ENCODE data around the gene POLRMT. TPM values are rescaled to one million over a fixed set of nuclear protein-coding genes. Genes with fewer than 3 reads are reported as not detected.

POLRMT gene
- total and polyA plus RNA-seq, 11 donors: 32.0 to 78.0 (median 41.5) TPM

DNA sequence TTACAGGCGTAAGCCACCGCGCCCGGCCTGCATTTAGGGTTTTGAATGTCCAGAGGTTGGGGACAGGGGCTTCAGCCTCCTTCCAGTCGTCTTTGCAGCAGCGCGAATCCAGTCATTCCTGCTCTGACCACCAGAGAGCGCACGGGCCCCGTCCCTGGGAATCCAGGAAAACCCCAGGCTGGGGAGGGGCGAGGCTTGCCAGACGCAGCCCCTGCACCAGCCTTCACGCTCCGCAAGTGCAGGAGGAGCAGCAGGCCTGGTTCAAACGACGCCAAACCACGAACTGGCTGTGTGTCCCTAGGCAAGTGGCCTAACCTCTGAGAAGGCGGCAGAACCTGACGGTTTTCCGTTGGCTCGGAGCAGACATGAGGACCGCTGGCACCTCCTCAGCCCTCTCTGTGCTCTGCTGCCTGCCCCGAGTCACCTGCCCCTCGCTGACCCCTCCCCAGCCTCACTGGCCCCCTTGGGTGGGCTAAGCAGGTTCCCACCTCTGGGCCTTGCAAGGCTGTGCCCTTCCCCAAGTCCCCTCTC, 31.6 kb upstream of the POLRMT start:
- Histone ChIP-seq H3K4me1 (peaks cover 11 to 50% (median 38%) of the 10 kb centered on the region in 12 donors), H3K4me3 (peak overlapping the region in 9 of 12 donors; percentile 17 to 44 (median 28)), H3K9me3 (peaks cover 0 to 6% (median 0%) of the 10 kb centered on the region in 12 donors), H3K36me3 (no peaks in the 10 kb centered on the region), H3K27me3 (no peaks in the 10 kb centered on the region), H3K27ac (peak overlapping the region in 2 of 12 donors; percentile 6 to 35)
- peak in 1 of 2 donors; percentile 29 for TF ChIP-seq POLR2A (IDR thresholded peaks at IDR 0.05)
- TF ChIP-seq, protein P1, sequence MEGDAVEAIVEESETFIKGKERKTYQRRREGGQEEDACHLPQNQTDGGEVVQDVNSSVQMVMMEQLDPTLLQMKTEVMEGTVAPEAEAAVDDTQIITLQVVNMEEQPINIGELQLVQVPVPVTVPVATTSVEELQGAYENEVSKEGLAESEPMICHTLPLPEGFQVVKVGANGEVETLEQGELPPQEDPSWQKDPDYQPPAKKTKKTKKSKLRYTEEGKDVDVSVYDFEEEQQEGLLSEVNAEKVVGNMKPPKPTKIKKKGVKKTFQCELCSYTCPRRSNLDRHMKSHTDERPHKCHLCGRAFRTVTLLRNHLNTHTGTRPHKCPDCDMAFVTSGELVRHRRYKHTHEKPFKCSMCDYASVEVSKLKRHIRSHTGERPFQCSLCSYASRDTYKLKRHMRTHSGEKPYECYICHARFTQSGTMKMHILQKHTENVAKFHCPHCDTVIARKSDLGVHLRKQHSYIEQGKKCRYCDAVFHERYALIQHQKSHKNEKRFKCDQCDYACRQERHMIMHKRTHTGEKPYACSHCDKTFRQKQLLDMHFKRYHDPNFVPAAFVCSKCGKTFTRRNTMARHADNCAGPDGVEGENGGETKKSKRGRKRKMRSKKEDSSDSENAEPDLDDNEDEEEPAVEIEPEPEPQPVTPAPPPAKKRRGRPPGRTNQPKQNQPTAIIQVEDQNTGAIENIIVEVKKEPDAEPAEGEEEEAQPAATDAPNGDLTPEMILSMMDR (IDR thresholded peaks at IDR 0.05): peak; percentile 85 to 98 (median 94)
- DNase-seq: peak; percentile 79 to 90 (median 81)
- peak; percentile 8 to 56 (median 38) for ATAC-seq
- intact Hi-C loops (cut with DNase I): loop anchor here in 9 of 10 donors (1.0 to 5.0 kb wide), 7 partner anchors 15 to 247 kb away; partner anchors contain the start of genes PALM (in 1 of the 9) and R3HDM4 (in 1 of the 9)
- WGBS, 4 donors: 4 to 17% (median 8%) methylated on average over 7 to 24 of the region's 24 CpGs

DNA sequence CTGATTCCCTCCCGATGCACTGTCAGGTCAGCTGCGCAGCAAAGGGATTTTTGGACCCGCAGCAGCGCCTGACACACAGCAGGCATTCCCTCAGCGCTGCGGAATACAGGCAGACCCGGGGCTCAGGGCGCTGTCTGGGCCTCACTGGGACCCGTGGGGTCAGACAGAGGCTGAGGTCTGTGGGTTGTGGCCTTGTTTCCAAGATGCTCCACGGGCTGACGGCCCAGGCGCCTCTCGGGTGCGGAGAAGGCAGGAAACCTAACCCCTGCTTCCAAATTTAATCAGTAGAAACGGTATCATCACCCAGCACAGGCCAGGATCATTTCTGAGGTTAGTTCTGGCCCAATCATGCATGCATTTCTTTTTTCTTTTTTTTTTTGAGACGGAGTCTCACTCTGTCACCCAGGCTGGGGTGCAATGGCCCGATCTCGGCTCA, 30.4 kb upstream of the POLRMT start:
- Histone ChIP-seq H3K27ac (peak overlapping the region; percentile 43 to 97 (median 91)), H3K9me3 (peaks cover 0 to under 1% (median 0%) of the 10 kb centered on the region in 12 donors), H3K4me3 (peak overlapping the region; percentile 22 to 100 (median 67)), H3K4me1 (peaks cover 18 to 62% (median 49%) of the 10 kb centered on the region in 12 donors), H3K36me3 (peaks cover 0 to 1% (median 0%) of the 10 kb centered on the region in 9 donors), H3K27me3 (no peaks in the 10 kb centered on the region)
- DNase-seq (peak in 1 of 5 donors; percentile 71), ATAC-seq (peak in 2 of 4 donors; percentile 3 to 6)
- TF ChIP-seq, protein P1 (IDR thresholded peaks at IDR 0.05): no peak
- TF ChIP-seq POLR2A (IDR thresholded peaks at IDR 0.05): no peak
- intact Hi-C loops (cut with DNase I): loop anchor here in 6 of 10 donors (1.0 to 5.0 kb wide), 7 partner anchors 17 to 249 kb away; partner anchors contain the start of genes BSG (in 1 of the 6), PTBP1 (in 1 of the 6) and R3HDM4 (in 1 of the 6)
- WGBS, 4 donors: 51 to 63% (median 58%) methylated on average over 16 to 18 of the region's 18 CpGs

DNA sequence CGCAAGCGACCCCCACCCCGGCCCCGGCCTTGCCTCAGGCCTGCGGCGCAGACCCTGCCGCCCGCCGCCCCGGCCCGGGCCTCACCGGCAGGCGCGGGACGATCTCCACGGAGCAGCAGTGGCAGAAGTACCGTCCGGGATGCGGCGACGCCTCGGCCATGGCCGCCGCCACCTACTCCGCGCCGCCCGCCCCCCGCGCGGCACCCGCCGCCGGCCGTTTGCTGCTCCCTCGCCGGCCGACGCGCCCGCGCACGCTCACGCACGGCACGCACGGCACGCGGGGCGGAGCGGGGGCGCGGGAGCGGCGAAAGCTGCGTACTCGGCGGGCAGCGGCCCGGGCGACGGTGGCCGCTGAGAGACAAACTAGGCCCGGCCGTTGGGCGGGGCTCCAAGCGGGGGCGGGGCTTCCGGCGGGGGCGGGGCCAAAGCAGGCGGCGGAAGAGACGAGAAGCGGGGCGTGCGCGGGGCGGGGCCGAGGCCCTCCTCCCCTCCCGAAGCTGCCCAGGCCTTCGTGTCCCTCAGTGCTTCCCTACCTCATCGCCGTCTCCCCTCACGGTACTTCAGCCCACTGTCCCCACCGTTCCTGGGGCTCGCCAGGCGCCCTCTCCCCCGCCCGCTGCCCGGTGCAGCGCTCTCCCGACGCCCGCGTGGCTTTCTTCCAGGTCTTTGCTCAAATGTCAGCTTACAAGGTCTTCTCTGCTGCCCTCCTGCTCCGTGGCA, 29.8 kb upstream of the POLRMT start, which contains the start of gene RNF126:
Gene RNF126 (minus strand): TSS at position 253 of the 720 bp plus-strand sequence. CDS start 93 bp downstream, at position 160.
- peaks cover 22 to 67% (median 55%) of the 10 kb centered on the region in 12 donors for H3K4me1 ChIP-seq
- H3K4me3 ChIP-seq: peak within 1 kb of the TSS; percentile 76 to 100 (median 96)
- DNase-seq (peak; percentile 92 to 97 (median 94)), ATAC-seq (peak; percentile 62 to 84 (median 80))
- H3K27me3 ChIP-seq: no peaks in the 10 kb centered on the region
- 1% methylated on average over 33 to 97 of the region's 97 CpGs for WGBS, 4 donors
- intact Hi-C loops (cut with DNase I): loop anchor here in 2 of 10 donors (1.0 to 5.0 kb wide), 4 partner anchors 70 to 249 kb away; partner anchors contain the start of genes BSG (in 1 of the 2), PTBP1 (in 1 of the 2) and R3HDM4 (in 1 of the 2)
- TF ChIP-seq POLR2A (IDR thresholded peaks at IDR 0.05): peak in 1 of 2 donors; percentile 24
- TF ChIP-seq, protein P1 (IDR thresholded peaks at IDR 0.05): no peak
- peaks cover 0 to 7% (median 0%) of the 10 kb centered on the region in 9 donors for H3K36me3 ChIP-seq
- H3K27ac ChIP-seq: peak within 1 kb of the TSS; percentile 43 to 97 (median 92)
- no peaks in the 10 kb centered on the region for H3K9me3 ChIP-seq

Measured in heart left ventricle (tissue), 16 donors.